Activated naive CD4-positive, alpha-beta T cell treated with anti-CD3 and anti-CD28 coated beads, Interleukin-2, amount 50 U/mL, for 72 hours (primary cell): Measurements from ENCODE around the gene SRSF6. TPM values are rescaled to one million over a fixed set of nuclear protein-coding genes. Genes with fewer than 3 reads are reported as not detected.
"Not testable (repeated sequence)": the region's sequence is repeated elsewhere in the genome, so short reads cannot be mapped to it uniquely, and the experiment has no call there.

Experiments
- ATAC-seq, 2 donors: fragments of 150-1000 bp; cut with Tn5 transposase; 2 replicates each; pipeline ENCODE4 v1.10.0; 2021; ENCODE audit warnings: mild to moderate bottlenecking in 2 of 2, moderate library complexity in 2 of 2
- DNase-seq, 2 donors: peaks; one replicate each; pipeline ENCODE4 v3.0.0; 2021 to 2022; ENCODE audit warnings: low spot score in 2 of 2
- H3K27ac Mint-ChIP-seq, 2 donors: one replicate each; pipeline ENCODE4 v1.8.0; 2022; ENCODE audit warnings: mild to moderate bottlenecking in 2 of 2, mixed read lengths in 2 of 2
- H3K36me3 Mint-ChIP-seq, 2 donors: one replicate each; pipeline ENCODE4 v1.8.0; 2022; ENCODE audit warnings: mixed read lengths in 2 of 2
- H3K9me3 Mint-ChIP-seq, 2 donors: one replicate each; pipeline ENCODE4 v1.8.0; 2022; ENCODE audit warnings: mixed read lengths in 2 of 2
- total RNA-seq, 2 donors: library from RNA; stranded (reverse); gene quantifications; one replicate each; pipeline ENCODE4 v1.2.3, GENCODE V29; 2022

SRSF6 gene
- 100 to 1,000 TPM; 105 to 159 TPM for total RNA-seq

DNA sequence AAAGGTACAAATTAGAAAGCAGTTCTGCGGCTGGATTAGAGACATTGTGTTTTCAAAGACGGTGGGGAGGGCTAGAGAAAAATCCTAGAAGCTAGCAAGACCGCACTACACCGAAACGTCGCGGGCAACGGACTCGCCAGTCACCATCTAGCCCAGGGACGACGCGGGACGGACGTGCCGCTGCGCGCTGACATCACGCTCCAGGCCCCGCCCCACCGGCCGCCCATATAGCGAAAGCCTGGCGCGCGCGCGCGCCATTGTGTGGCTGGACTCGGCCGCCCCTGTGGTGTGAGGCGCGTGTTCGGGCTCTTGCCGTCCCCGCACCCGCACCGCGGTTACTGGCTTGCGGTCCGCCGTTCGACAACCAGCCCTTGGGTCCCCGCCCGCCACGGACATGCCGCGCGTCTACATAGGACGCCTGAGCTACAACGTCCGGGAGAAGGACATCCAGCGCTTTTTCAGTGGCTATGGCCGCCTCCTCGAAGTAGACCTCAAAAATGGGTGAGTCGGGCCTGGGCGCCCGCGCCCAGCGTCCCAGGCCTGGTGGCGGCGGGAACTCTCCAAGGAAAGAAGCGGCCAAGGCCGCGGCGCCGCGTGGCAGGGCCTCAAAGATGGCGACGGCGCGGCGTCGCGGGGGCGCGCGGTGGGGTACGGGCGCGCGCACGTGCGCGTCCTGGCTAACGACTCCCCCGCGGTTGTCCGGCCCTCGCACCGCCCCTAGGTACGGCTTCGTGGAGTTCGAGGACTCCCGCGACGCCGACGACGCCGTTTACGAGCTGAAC lies at the start of gene SRSF6:
Gene SRSF6, plus strand, starts transcription at position 257 of the 782 bp plus-strand sequence. Its CDS starts 138 bp downstream, at position 395.
- peaks cover 37 to 38% of the 10 kb centered on the region in 2 donors for H3K36me3 Mint-ChIP-seq
- H3K9me3 Mint-ChIP-seq, result no peaks in the 10 kb centered on the region
- peak within 1 kb of the TSS; percentile 97 to 99 for H3K27ac Mint-ChIP-seq
- DNase-seq, result peak; percentile 94 to 95
- ATAC-seq, result peak; percentile 88

DNA sequence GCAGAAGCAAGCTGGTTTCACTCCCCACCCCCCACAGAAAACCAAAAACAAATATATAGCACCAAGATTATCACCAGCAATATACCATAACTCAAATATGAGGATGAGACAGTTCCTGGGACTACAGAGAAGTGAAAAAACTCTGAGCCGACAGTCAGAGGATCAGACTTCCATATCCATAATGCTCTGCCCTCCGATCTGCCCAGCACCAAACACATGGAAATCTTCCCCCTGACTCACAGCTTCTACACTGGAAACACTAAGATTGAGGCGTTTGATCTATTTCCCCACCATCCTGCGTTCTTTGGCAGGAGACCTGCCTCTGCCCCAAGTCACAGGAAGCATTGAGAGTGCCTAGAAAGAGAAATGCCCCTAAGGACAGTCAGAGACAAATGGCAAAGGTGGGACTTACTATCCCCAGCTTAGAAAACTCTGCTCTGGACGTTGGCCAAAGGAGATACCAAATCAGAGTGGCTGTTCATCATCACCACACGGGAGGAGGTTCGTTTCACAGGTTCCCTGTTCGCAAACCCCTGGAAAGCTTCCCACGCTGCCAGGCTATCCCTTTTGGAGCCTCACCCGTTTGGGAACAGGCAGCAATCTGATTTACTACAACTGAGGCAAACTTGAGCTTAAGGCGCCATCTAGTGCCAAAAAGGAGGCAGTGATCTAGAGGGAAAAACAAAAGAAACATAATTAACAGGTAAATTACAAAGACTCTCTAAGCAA lies 48.7 kb upstream of the SRSF6 start:
- ATAC-seq, result no peak
- H3K9me3 Mint-ChIP-seq, result no peaks in the 10 kb centered on the region
- no peak overlapping the region for H3K27ac Mint-ChIP-seq
- no peaks in the 10 kb centered on the region for H3K36me3 Mint-ChIP-seq
- DNase-seq, result no peak

- DNase-seq (no peak), ATAC-seq (no peak)
- no peaks in the 10 kb centered on the region for H3K36me3 Mint-ChIP-seq
- H3K27ac Mint-ChIP-seq, result no peak overlapping the region
- H3K9me3 Mint-ChIP-seq, result no peaks in the 10 kb centered on the region
Measured at GRCh38 chr20:43409577-43409913, 48.2 kb upstream of the SRSF6 start.

- ATAC-seq, result no peak
- no peak for DNase-seq
- H3K9me3 Mint-ChIP-seq, result peaks cover 24 to 28% of the 10 kb centered on the region in 2 donors
- H3K36me3 Mint-ChIP-seq, result peaks cover 25 to 27% of the 10 kb centered on the region in 2 donors
- no peak overlapping the region for H3K27ac Mint-ChIP-seq
Measured at GRCh38 chr20:43415661-43416430, 41.9 kb upstream of the SRSF6 start.

- ATAC-seq (no peak), DNase-seq (no peak)
- Mint-ChIP-seq H3K9me3 (peaks cover 28 to 32% of the 10 kb centered on the region in 2 donors), H3K27ac (no peak overlapping the region), H3K36me3 (peaks cover 25 to 32% of the 10 kb centered on the region in 2 donors)
Measured at GRCh38 chr20:43416591-43417228, 41.0 kb upstream of the SRSF6 start.

DNA sequence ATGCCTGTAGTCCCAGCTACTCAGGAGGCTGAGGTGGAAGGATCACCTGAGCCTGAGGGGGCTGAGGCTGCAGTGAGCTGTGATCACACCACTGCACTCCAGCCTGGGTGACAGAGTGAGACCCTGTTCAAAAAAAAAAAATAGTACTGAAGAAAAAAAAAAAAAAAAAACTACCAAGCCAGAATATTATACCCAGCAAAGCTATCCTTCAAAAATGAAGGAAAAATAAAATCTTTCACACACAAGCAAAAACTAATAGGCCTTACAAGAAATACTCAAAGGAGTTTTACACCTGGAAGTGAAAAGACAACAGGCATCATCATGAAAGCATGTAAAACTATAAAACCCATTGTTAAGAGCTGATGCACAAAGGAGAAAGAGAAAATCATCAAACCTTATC lies 37.5 kb upstream of the SRSF6 start:
- no peak overlapping the region for H3K27ac Mint-ChIP-seq
- no peak for DNase-seq
- H3K36me3 Mint-ChIP-seq, result peaks cover 25 to 32% of the 10 kb centered on the region in 2 donors
- no peak for ATAC-seq
- H3K9me3 Mint-ChIP-seq, result peaks cover 28 to 32% of the 10 kb centered on the region in 2 donors

- ATAC-seq, DNase-seq, H3K27ac Mint-ChIP-seq: not testable (repeated sequence)
- H3K36me3 Mint-ChIP-seq, result peaks cover 25 to 32% of the 10 kb centered on the region in 2 donors
- H3K9me3 Mint-ChIP-seq, result peaks cover 28 to 32% of the 10 kb centered on the region in 2 donors
Measured at GRCh38 chr20:43420913-43421312, 36.8 kb upstream of the SRSF6 start.

GRCh38 chr20:43426172-43426571 lies 31.5 kb upstream of the SRSF6 start:
- no peak for ATAC-seq
- peaks cover 0 to 1% of the 10 kb centered on the region in 2 donors for H3K36me3 Mint-ChIP-seq
- H3K27ac Mint-ChIP-seq, result no peak overlapping the region
- no peak for DNase-seq
- peaks cover under 1% of the 10 kb centered on the region in 2 donors for H3K9me3 Mint-ChIP-seq

DNA sequence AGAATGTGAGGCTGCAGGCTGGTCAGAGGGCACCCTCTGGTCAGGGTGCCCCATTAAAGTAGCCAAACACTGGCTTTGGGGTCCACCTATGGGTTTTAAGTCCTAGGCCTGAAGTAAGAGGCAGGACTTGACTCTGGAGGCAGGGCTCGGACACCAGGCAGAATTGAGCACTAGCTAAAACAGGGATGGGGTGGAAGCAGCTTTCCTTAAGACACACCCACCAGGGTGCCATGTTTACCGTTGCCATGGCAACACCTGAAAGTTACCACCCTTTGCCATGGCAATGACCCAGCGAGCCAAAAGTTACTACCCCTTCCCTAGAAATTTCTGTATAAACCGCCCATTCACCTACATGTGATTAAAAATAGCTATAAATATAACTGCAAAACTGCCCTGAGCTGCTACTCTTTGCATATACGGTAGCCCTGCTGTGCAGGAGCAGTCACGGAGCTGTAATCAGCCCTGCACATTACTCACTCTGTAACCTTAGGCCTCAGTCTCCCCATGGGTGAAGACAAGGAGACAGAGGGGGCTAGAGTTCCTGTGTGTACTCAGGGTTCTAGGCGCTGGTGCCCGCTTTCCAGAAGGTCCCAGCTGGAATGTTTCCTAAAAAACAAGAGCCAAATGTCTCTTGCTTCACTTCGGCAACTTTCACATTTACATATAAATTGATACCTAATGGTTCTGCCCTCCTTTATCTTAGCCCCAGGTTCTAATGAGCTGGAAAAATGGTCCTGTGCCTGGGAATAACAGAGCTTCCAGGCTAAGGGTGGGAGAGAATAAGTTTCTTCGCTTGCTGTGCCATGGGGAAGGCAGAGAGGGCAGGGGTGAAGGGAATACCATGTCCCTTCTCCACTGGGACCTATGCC lies 27.2 kb upstream of the SRSF6 start:
- no peak overlapping the region for H3K27ac Mint-ChIP-seq

GRCh38 chr20:43431134-43431519 lies 26.6 kb upstream of the SRSF6 start:
- ATAC-seq (no peak), DNase-seq (no peak)
- Mint-ChIP-seq H3K27ac (no peak overlapping the region), H3K36me3 (no peaks in the 10 kb centered on the region), H3K9me3 (no peaks in the 10 kb centered on the region)

More for the DNA sequence above, 27.2 kb upstream of the SRSF6 start:
- ATAC-seq (no peak), DNase-seq (no peak)
- Mint-ChIP-seq H3K9me3 (no peaks in the 10 kb centered on the region), H3K36me3 (no peaks in the 10 kb centered on the region)

GRCh38 chr20:43432498-43432897 lies 25.2 kb upstream of the SRSF6 start:
- Mint-ChIP-seq H3K9me3 (no peaks in the 10 kb centered on the region), H3K36me3 (no peaks in the 10 kb centered on the region), H3K27ac (no peak overlapping the region)
- ATAC-seq, result no peak
- no peak for DNase-seq

- DNase-seq (no peak), ATAC-seq (no peak)
- Mint-ChIP-seq H3K27ac (no peak overlapping the region), H3K36me3 (no peaks in the 10 kb centered on the region), H3K9me3 (no peaks in the 10 kb centered on the region)
Measured at GRCh38 chr20:43433250-43433854, 24.3 kb upstream of the SRSF6 start.

DNA sequence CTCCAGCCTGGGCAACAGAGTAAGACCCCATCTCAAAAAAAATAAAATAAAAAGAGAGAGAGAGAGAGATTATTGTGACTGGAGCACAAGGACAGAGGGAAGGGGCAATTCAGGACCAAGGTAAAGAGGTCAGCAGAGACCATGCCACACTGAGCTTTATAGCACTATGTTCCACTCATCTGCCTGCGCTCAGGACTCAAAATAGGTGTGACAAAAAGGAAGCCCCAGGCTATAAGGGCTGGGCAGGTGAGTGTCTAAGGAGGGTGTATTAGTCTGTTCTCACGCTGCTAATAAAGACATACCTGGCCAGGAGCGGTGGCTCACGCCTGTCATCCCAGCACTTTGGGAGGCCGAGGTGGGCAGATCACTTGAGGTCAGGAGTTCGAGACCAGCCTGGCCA lies 23.1 kb upstream of the SRSF6 start:
- no peak for ATAC-seq
- Mint-ChIP-seq H3K36me3 (no peaks in the 10 kb centered on the region), H3K9me3 (no peaks in the 10 kb centered on the region), H3K27ac (no peak overlapping the region)
- no peak for DNase-seq

DNA sequence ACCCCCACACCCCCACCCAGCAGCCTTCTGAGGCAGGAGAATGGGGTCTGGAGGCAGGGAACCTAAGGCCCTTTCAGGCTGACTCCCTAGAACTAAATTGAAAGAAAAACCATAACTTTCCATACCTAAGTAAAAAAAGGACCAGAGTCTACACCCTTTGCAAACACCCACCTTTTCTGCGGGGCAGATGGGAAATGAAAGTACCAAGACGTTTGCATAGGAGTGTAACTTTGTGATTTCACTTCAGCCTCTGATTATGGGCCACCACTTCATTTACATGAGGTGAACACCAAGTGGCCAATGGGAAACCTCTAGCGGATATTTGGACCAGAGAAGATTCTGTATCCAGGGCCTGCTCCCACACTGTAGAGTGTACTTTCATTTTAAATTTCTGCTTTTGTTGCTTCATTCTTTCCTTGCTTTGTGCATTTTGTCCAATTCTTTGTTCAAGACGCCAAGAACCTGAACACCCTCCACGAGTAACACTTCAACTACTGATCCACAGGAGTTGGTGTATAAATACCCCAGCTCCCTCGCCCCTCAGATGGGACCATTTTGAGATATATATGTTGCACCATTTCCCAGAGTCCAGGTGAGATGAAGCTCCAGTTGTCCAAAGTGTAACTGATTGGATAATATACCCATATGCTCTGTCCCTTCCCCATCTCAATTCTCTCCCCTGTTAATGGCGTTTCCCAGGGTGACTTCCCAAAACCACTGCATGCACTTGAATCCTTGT lies 18.9 kb upstream of the SRSF6 start:
- ATAC-seq (no peak), DNase-seq (no peak)
- Mint-ChIP-seq H3K36me3 (no peaks in the 10 kb centered on the region), H3K9me3 (no peaks in the 10 kb centered on the region), H3K27ac (no peak overlapping the region)

DNA sequence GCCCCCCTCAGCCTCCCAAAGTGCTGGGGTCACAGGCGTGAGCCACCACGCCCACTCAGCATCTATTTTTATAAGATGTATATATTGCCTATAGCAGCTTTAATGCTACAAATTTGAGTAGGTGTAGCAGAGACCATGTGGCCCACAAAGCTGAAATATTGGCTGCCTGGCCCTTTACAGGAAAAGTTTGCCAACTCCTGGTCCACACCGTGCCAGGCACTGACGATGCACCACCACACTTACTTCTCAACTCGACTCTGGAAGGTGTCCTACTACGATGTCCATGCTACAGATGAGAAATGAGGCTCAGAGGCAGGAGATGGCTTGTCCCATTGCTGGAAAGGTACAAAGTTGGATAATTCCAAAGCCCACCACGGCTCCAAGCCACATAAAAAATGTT lies 17.2 kb upstream of the SRSF6 start:
- ATAC-seq, result no peak
- no peak overlapping the region for H3K27ac Mint-ChIP-seq
- no peaks in the 10 kb centered on the region for H3K36me3 Mint-ChIP-seq

More for the DNA sequence above, 17.2 kb upstream of the SRSF6 start:
- no peaks in the 10 kb centered on the region for H3K9me3 Mint-ChIP-seq
- DNase-seq, result no peak
